GM13976 (cell line): Measurements from ENCODE around the gene EMC7.
"Not testable (repeated sequence)": the region's sequence is repeated elsewhere in the genome, so short reads cannot be mapped to it uniquely, and the experiment has no call there.

Experiments used
- DNase-seq: peaks from one replicate; pipeline ENCODE4 v3.0.0; 2012; ENCODE audit warnings: low spot score
- in situ Hi-C: fragments of 300-500 bp; cut with MboI; formaldehyde crosslinking; loops from one replicate; pipeline ENCODE4 v1.12.0; 2022; ENCODE audit warnings: low sequenced_read_pairs, mixed read lengths, inconsistent platforms; ENCODE audit not compliant: unreplicated experiment
- TF ChIP-seq, protein P1 (sequence below): IDR thresholded peaks from 2 replicates; pipeline ENCODE4 v1.5.1; 2012; ENCODE audit warnings: borderline replicate concordance, mild to moderate bottlenecking; ENCODE audit not compliant: insufficient read depth; ENCODE audit errors: extremely low read depth, missing control alignments, control extremely low read depth

The EMC7 gene

GRCh38 chr15:34059476-34059875, 42.2 kb downstream of the EMC7 start:
- DNase-seq, result no peak
- TF ChIP-seq, protein P1, sequence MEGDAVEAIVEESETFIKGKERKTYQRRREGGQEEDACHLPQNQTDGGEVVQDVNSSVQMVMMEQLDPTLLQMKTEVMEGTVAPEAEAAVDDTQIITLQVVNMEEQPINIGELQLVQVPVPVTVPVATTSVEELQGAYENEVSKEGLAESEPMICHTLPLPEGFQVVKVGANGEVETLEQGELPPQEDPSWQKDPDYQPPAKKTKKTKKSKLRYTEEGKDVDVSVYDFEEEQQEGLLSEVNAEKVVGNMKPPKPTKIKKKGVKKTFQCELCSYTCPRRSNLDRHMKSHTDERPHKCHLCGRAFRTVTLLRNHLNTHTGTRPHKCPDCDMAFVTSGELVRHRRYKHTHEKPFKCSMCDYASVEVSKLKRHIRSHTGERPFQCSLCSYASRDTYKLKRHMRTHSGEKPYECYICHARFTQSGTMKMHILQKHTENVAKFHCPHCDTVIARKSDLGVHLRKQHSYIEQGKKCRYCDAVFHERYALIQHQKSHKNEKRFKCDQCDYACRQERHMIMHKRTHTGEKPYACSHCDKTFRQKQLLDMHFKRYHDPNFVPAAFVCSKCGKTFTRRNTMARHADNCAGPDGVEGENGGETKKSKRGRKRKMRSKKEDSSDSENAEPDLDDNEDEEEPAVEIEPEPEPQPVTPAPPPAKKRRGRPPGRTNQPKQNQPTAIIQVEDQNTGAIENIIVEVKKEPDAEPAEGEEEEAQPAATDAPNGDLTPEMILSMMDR, result no peak
- in situ Hi-C loops, result loop anchor here (25.0 kb wide), 1 partner anchor 303 kb away; the partner anchor contains the start of gene LPCAT4

DNA sequence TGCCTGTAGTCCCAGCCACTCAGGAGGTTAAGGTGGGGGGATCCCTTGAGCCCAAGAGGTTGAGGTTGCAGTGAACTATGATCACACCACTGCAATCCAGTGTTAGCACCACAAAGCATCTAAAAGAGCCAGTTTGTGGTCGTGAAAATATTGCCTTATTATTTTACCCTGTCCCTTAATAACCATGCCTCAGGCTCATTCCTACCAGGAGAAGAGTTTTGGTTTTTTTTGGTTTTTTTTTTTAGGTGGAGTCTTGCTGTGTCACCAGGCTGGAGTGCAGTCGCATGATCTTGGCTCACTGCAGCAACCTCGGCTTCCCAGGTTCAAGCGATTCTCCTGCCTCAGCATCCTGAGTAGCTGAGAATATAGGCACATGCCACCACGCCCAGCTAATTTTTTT, 44.8 kb downstream of the EMC7 start:
- TF ChIP-seq, protein P1, result no peak
- in situ Hi-C loops, result loop anchor here (25.0 kb wide), 1 partner anchor 305 kb away; the partner anchor contains the start of gene LPCAT4
- DNase-seq, result no peak

DNA sequence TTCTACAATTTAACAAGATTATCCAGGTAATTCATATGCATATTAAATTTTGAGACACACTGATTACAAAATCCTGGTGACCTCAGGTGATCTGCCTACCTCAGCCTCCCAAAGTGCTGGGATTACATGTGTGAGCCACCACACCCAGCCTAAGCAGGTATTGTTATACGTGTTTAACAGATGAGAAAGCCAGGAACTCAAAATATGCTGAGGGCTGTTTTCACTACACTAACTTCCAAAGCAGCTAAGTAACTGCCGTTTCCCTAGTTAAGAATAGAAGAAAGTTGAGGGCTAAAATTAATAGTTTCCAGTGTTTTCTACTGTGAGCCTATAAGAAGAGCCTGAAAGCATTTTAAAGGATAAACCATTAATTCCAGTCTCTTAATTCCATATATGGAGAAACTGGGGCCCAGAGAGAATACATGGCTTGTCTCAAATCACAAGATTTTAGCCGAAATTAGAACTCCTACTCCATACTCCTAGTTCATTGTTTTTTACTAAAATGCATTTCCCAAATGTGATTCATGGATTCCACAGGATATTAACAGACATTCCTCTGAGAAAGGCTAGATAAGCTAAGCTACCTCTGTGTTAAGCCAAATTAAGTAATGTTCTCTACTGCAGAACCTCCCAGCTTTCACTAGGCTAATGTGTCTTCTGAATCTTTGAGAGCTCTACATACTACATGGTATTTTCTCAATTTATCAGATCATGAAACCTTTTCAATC, 45.6 kb downstream of the EMC7 start:
- in situ Hi-C loops, result loop anchor here (25.0 kb wide), 1 partner anchor 306 kb away; the partner anchor contains the start of gene LPCAT4
- TF ChIP-seq, protein P1, result no peak
- DNase-seq, result no peak

DNA sequence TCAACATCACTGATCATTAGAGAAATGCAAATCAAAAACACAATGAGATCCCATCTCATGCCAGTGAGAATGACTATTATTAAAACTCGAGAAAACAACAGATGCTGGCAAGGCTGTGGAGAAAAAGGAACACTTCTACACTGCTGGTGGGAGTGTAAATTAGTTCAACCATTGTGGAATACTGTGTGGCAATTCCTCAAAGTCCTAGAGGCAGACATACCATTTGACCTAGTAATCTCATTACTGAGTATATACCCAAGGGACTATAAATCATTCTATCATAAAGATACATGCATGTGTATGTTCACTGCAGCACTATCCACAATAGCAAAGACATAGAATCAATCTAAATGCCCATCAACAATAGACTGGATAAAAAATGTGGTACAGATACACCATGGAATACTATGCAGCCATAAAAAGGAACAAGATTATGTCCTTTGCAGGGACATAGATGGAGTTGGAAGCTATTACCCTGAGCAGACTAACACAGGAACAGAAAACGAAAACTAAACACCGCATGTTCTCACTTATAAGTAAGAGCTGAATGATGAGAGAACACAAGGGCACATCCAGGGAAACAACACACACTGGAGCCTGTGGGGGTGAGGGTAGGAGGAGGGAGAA, 47.5 kb downstream of the EMC7 start:
- in situ Hi-C loops, result loop anchor here (25.0 kb wide), 1 partner anchor 308 kb away; the partner anchor contains the start of gene LPCAT4
- DNase-seq, result no peak
- TF ChIP-seq, protein P1, result no peak

- not testable (repeated sequence) for DNase-seq
- in situ Hi-C loops, result loop anchor here (25.0 kb wide), 1 partner anchor 312 kb away; the partner anchor contains the start of gene LPCAT4
These were observed 51.3 kb downstream of the EMC7 start for GRCh38 chr15:34050385-34050784.

GRCh38 chr15:34049112-34049511, 52.5 kb downstream of the EMC7 start:
- TF ChIP-seq, protein P1, result no peak
- in situ Hi-C loops, result no loop called here
- DNase-seq, result no peak

- DNase-seq, result no peak
- in situ Hi-C loops, result no loop called here
- TF ChIP-seq, protein P1, result no peak
These were observed 53.5 kb downstream of the EMC7 start for GRCh38 chr15:34047893-34048775.
